Kidney (tissue), 14 donors: Measurements from ENCODE around the gene TRIM40. TPM values are rescaled to one million over a fixed set of nuclear protein-coding genes. Genes with fewer than 3 reads are reported as not detected.

Experiments
- DNase-seq, 5 donors: peaks; one replicate each; pipeline ENCODE4 v3.0.0-alpha.2; 2013 to 2020
- FAIRE-seq: peaks from 2 replicates; lab custom pipeline; 2012; peaks lifted over from hg19 to GRCh38; lab: Jason Lieb, UNC
- H3K27ac ChIP-seq, 2 donors: one replicate each; pipeline ENCODE4 v1.7.0; 2013; ENCODE audit warnings: low read depth in 2 of 2, low read length in 2 of 2, inconsistent platforms in 1 of 2
- H3K27me3 ChIP-seq: one replicate; pipeline ENCODE4 v1.7.1; 2013; ENCODE audit warnings: low read length, inconsistent platforms; ENCODE audit not compliant: control insufficient read depth, insufficient read depth
- H3K36me3 ChIP-seq, 3 donors: one replicate each; pipeline versions ENCODE4 v1.7.0 to v1.7.1; 2013; ENCODE audit warnings: low read length in 3 of 3, control low read depth in 1 of 3, inconsistent platforms in 1 of 3; ENCODE audit not compliant: insufficient read depth in 3 of 3, control insufficient read depth in 2 of 3
- H3K4me1 ChIP-seq, 3 donors: one replicate each; pipeline versions ENCODE4 v1.7.0 to v1.7.1; 2013; ENCODE audit warnings: low read length in 3 of 3, inconsistent platforms in 1 of 3, low read depth in 1 of 3; ENCODE audit not compliant: control insufficient read depth in 2 of 3, insufficient read depth in 2 of 3
- H3K4me3 ChIP-seq, 3 donors: one replicate each; pipeline versions ENCODE4 v1.7.0 to v1.8.1; 2013; ENCODE audit warnings: low read length in 3 of 3, control low read depth in 1 of 3, inconsistent platforms in 1 of 3
- H3K9ac ChIP-seq, 3 donors: one replicate each; pipeline versions ENCODE4 v1.7.0 to v1.7.1; 2013; ENCODE audit warnings: low read length in 3 of 3, control low read depth in 1 of 3, inconsistent platforms in 1 of 3
- H3K9me3 ChIP-seq, 3 donors: one replicate each; pipeline versions ENCODE4 v1.7.0 to v1.7.1; 2013; ENCODE audit warnings: low read length in 3 of 3, control low read depth in 1 of 3, inconsistent platforms in 1 of 3; ENCODE audit not compliant: control insufficient read depth in 2 of 3, insufficient read depth in 1 of 3
- intact Hi-C: fragments of 100-400 bp; cut with DNase I; formaldehyde crosslinking; loops from one replicate; pipeline ENCODE4 v1.11.1; 2022
- polyA plus RNA-seq: library from polyadenylated mRNA; stranded (reverse); fragments of 350-450 nt; fragmentation: Illumina TruSeq; extraction: RNeasy Lipid Tissue Mini Kit (QIAGEN cat#74804); gene quantifications from one replicate; pipeline ENCODE4 v1.2.3, GENCODE V29; 2014; ENCODE audit warnings: low read depth, low replicate concordance; ENCODE audit not compliant: insufficient read depth
- total RNA-seq: library from RNA; stranded (reverse); fragmentation: NEBNext Ultra II Directional; extraction: Animal tissue kit (Norgen Biotek cat#: 25700); gene quantifications from one replicate; pipeline ENCODE4 v1.2.1, GENCODE V29; 2021
- TF ChIP-seq, protein P1 (sequence below): IDR thresholded peaks from 3 replicates; pipeline ENCODE4 v1.5.1; 2012; ENCODE audit warnings: mild to moderate bottlenecking, moderate library complexity, borderline replicate concordance; ENCODE audit not compliant: insufficient read depth; ENCODE audit errors: extremely low read depth
- donor health status: control.
- donor health status: control.
- donor health status: control.
- donor health status: control.
- donor health status: control.
- donor health status: DM: yes; HTN: yes; CAD: no.
- donor health status: Normal renal cell carcinoma (clear cell type).

The TRIM40 gene
- total and polyA plus RNA-seq, 2 donors from 2014 or later, result not detected

DNA sequence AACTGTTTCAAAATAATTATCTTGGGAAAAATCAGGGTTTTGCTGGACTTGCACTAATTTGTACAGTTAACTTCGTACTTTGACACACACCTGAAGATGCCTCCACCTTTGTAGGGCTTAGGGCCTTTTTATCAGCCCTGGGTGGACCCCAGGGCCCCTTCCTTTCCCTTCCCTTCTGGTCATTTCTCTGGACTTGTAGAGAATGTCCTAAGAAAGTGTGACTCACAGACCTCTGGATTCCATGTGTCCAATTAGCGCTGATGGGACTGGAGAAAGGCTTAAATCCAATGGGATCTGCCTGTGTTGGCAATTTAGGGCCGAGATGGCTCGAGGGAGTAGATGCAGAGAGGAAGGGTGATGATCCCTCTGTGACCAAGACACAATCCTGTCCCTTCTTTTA is 36.7 kb downstream of the TRIM40 start:
- H3K27ac ChIP-seq, result no peak overlapping the region
- DNase-seq, result no peak
- peaks cover 0 to 2% (median under 1%) of the 10 kb centered on the region in 3 donors for H3K36me3 ChIP-seq
- no peaks in the 10 kb centered on the region for H3K9me3 ChIP-seq
- H3K4me1 ChIP-seq, result no peaks in the 10 kb centered on the region
- no peak overlapping the region for H3K9ac ChIP-seq
- H3K4me3 ChIP-seq, result no peak overlapping the region
- H3K27me3 ChIP-seq, result peaks cover 17% of the 10 kb centered on the region
- no peak for FAIRE-seq
- TF ChIP-seq, protein P1, sequence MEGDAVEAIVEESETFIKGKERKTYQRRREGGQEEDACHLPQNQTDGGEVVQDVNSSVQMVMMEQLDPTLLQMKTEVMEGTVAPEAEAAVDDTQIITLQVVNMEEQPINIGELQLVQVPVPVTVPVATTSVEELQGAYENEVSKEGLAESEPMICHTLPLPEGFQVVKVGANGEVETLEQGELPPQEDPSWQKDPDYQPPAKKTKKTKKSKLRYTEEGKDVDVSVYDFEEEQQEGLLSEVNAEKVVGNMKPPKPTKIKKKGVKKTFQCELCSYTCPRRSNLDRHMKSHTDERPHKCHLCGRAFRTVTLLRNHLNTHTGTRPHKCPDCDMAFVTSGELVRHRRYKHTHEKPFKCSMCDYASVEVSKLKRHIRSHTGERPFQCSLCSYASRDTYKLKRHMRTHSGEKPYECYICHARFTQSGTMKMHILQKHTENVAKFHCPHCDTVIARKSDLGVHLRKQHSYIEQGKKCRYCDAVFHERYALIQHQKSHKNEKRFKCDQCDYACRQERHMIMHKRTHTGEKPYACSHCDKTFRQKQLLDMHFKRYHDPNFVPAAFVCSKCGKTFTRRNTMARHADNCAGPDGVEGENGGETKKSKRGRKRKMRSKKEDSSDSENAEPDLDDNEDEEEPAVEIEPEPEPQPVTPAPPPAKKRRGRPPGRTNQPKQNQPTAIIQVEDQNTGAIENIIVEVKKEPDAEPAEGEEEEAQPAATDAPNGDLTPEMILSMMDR, result no peak
- intact Hi-C loops, result no loop called here

DNA sequence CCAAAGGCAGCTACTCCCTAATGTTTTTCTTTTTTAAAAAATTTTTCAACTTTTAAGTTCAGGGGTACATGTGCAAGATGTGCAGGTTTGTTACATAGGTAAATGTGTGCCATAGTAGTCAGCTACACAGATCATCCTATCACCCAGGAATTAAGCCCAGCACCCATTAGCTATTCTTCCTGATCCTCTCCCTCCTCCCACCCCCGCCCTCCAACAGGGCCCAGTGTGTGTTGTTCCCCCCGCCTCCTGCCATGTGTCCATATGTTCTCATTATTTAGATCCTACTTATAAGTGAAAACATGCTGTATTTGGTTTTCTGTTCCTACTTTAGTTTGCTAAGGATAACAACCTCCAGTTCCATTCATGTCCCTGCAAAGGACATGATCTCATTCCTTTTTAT is 39.8 kb downstream of the TRIM40 start:
- FAIRE-seq, result no peak
- Histone ChIP-seq H3K9me3 (no peaks in the 10 kb centered on the region), H3K36me3 (no peaks in the 10 kb centered on the region), H3K27me3 (peaks cover 12% of the 10 kb centered on the region), H3K4me3 (no peak overlapping the region), H3K27ac (no peak overlapping the region), H3K4me1 (no peaks in the 10 kb centered on the region), H3K9ac (no peak overlapping the region)
- intact Hi-C loops, result no loop called here
- TF ChIP-seq, protein P1, result no peak
- no peak for DNase-seq

DNA sequence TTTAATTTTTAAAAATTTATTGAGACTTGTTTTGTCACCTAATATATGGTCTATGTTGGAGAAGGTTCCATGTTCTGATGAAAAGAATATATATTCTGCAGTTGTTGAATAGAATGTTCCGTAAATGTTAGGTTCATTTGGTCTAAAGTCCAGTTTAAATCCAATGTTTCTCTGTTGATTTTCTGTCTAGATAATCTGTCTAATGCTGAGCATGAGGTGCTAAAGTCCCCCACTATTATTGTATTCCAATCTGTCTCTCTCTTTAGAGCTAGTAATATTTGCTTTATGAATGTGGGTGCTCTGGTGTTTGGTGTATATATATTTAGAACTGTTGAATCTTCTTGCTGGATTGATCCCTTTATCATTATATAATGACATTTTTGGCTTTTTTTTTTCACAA is 42.9 kb downstream of the TRIM40 start:
- Histone ChIP-seq H3K36me3 (no peaks in the 10 kb centered on the region), H3K27ac (no peak overlapping the region), H3K4me3 (no peak overlapping the region), H3K27me3 (peaks cover 2% of the 10 kb centered on the region), H3K9ac (no peak overlapping the region), H3K9me3 (no peaks in the 10 kb centered on the region), H3K4me1 (no peaks in the 10 kb centered on the region)
- TF ChIP-seq, protein P1, result no peak
- intact Hi-C loops, result no loop called here
- DNase-seq, result no peak
- no peak for FAIRE-seq

- H3K9ac ChIP-seq, result no peak overlapping the region
- TF ChIP-seq, protein P1, result no peak
- intact Hi-C loops, result no loop called here
- no peak for DNase-seq
- H3K27ac ChIP-seq, result no peak overlapping the region
- FAIRE-seq, result no peak
- no peaks in the 10 kb centered on the region for H3K4me1 ChIP-seq
- H3K9me3 ChIP-seq, result no peaks in the 10 kb centered on the region
- H3K36me3 ChIP-seq, result no peaks in the 10 kb centered on the region
- H3K4me3 ChIP-seq, result no peak overlapping the region
- H3K27me3 ChIP-seq, result peaks cover 2% of the 10 kb centered on the region
Measured at GRCh38 chr6:30180145-30180544, 44.2 kb downstream of the TRIM40 start.
